Measurements from ENCODE around the gene FOXRED2. TPM values are rescaled to one million over a fixed set of nuclear protein-coding genes. Genes with fewer than 3 reads are reported as not detected.

Gene FOXRED2
- total RNA-seq, 1 experiment from 2014 or later, result 37.7 TPM

DNA sequence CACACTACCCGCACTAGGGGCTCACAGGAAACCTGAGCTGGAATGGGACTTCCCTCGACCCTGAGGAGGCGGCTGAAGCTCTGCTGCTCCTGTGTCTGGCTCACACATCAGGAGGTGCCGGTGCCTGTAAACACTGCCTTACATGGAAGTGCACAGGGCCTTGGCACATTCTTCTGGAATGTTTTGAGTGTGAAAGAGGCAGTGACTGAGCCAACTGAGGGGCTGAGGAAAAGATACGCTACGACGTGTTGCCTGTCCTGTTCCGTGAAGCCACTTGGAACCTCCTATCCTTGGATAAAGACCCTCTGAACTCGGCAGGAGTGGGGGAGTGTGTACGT, 35.9 kb downstream of the FOXRED2 start:
- ATAC-seq (no peak), DNase-seq (ENCODE audit: low read depth, low spot score) (no peak)
- POLR2A ChIA-PET, result interaction anchor here (0.6 to 0.7 kb wide), 2 partner anchors 84 to 174 kb away, joined by 3 to 13 read pairs; partner anchors contain the start of gene MYH9
- no peak overlapping the region for H3K4me3 ChIP-seq (ENCODE audit: low read depth in 2 of 2, low read length in 2 of 2)
- no peaks in the 10 kb centered on the region for H3K9me3 ChIP-seq (ENCODE audit: control insufficient read depth, insufficient read depth, low read depth, low read length)
- in situ Hi-C loops (cut with HindIII; ENCODE audit: low pct_unique_long_range_greater_than_20kb, low sequenced_read_pairs) (no loop called here), intact Hi-C loops (cut with micrococcal nuclease; ENCODE audit: unreplicated experiment) (loop anchor here (5.0 kb wide), 1 partner anchor 169 kb away; no protein-coding TSS in a partner anchor)
- no peak for TF ChIP-seq SIN3A (IDR thresholded peaks at IDR 0.05; ENCODE audit: borderline replicate concordance, insufficient read depth, low read depth, low read length)
- no peak for TF ChIP-seq TCF7L2 (IDR thresholded peaks at IDR 0.05; ENCODE audit: low read depth, low read length)
- TF ChIP-seq, protein P1, sequence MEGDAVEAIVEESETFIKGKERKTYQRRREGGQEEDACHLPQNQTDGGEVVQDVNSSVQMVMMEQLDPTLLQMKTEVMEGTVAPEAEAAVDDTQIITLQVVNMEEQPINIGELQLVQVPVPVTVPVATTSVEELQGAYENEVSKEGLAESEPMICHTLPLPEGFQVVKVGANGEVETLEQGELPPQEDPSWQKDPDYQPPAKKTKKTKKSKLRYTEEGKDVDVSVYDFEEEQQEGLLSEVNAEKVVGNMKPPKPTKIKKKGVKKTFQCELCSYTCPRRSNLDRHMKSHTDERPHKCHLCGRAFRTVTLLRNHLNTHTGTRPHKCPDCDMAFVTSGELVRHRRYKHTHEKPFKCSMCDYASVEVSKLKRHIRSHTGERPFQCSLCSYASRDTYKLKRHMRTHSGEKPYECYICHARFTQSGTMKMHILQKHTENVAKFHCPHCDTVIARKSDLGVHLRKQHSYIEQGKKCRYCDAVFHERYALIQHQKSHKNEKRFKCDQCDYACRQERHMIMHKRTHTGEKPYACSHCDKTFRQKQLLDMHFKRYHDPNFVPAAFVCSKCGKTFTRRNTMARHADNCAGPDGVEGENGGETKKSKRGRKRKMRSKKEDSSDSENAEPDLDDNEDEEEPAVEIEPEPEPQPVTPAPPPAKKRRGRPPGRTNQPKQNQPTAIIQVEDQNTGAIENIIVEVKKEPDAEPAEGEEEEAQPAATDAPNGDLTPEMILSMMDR (IDR thresholded peaks at IDR 0.05), result no peak
- no peak for TF ChIP-seq REST (IDR thresholded peaks at IDR 0.05; ENCODE audit: insufficient read depth in 1 of 2, low read depth in 2 of 2, low read length in 1 of 2)
- TF ChIP-seq POLR2AphosphoS5 (IDR thresholded peaks at IDR 0.05; ENCODE audit: low read depth, low read length), result no peak
- no peaks in the 10 kb centered on the region for H3K27me3 ChIP-seq (ENCODE audit: control insufficient read depth, insufficient read depth, low read length)
- H3K27ac ChIP-seq (ENCODE audit: low read length), result no peak overlapping the region
- CTCF ChIA-PET, result no interaction called here
- peaks cover 39% of the 10 kb centered on the region for H3K4me1 ChIP-seq (ENCODE audit: control insufficient read depth, insufficient read depth, low read length)
- H3K36me3 ChIP-seq (ENCODE audit: control insufficient read depth, insufficient read depth, low read length), result no peaks in the 10 kb centered on the region
- no TSS peak for BruUV-seq (replicated peaks)

GRCh38 chr22:36470162-36470993, 36.5 kb downstream of the FOXRED2 start:
- ChIA-PET POLR2A (interaction anchor here (0.6 to 0.7 kb wide), 2 partner anchors 83 to 174 kb away, joined by 3 to 13 read pairs; partner anchors contain the start of gene MYH9), CTCF (interaction anchor here (0.6 to 1.0 kb wide), 5 partner anchors 9 to 143 kb away, joined by 3 to 5 read pairs (median 4); no protein-coding TSS in a partner anchor)
- Histone ChIP-seq H3K9me3 (ENCODE audit: control insufficient read depth, insufficient read depth, low read depth, low read length) (no peaks in the 10 kb centered on the region), H3K4me3 (ENCODE audit: low read depth in 2 of 2, low read length in 2 of 2) (no peak overlapping the region), H3K4me1 (ENCODE audit: control insufficient read depth, insufficient read depth, low read length) (peaks cover 45% of the 10 kb centered on the region), H3K27me3 (ENCODE audit: control insufficient read depth, insufficient read depth, low read length) (no peaks in the 10 kb centered on the region), H3K36me3 (ENCODE audit: control insufficient read depth, insufficient read depth, low read length) (no peaks in the 10 kb centered on the region), H3K27ac (ENCODE audit: low read length) (peak overlapping the region; percentile 77)
- no peak for DNase-seq (ENCODE audit: low read depth, low spot score)
- in situ Hi-C loops (cut with HindIII; ENCODE audit: low pct_unique_long_range_greater_than_20kb, low sequenced_read_pairs) (no loop called here), intact Hi-C loops (cut with micrococcal nuclease; ENCODE audit: unreplicated experiment) (loop anchor here (5.0 kb wide), 1 partner anchor 168 kb away; no protein-coding TSS in a partner anchor)
- peak; percentile 80 for ATAC-seq
- no TSS peak for BruUV-seq (replicated peaks)
- TF ChIP-seq, protein P1 (IDR thresholded peaks at IDR 0.05), result peak; percentile 92
- TF ChIP-seq SIN3A (IDR thresholded peaks at IDR 0.05; ENCODE audit: borderline replicate concordance, insufficient read depth, low read depth, low read length), result no peak

All from Panc1 (cell line).